ENCODE measurements around the gene KCNJ6.
"Not testable (repeated sequence)": the region's sequence is repeated elsewhere in the genome, so short reads cannot be mapped to it uniquely, and the experiment has no call there.

KCNJ6 gene

DNA sequence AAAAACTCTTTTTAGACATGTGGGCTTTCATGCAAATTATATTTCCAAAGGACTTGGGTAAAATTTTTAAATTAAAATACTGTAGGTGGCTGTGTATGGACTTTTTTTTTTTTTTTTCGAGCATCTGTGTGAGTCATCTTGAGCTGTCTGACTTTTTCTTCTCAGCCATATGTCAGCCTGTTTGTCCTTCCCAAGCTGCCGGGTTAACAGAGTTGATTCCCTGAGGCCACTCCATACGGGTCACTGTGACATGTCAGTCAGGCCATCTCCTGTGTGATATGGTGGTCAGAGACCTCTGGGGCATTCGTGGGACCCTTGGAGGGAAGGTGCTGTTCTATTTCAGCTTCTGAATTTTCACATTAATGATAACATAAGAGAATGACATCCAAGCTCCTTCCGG lies 148.3 kb downstream of the KCNJ6 start:
- no peak for DNase-seq

DNA sequence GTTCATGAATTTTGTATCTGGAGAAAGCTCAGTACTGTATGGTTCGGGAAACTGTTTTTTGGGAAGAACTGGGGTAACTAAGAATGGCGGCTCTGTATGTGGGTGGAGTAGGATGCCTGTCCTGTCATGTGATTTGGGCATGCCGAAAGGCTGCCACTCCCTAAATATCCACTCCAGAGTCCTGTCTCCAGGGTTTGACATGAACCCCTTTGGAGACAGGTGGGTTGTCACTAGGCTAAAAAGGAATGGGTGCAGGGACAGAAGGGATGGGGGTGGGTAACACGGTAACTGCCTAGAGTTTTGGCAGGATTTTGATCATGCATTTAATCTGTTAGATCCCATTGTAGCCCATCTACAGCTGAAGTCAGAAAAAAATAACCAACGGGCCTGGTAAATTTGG lies 150.1 kb downstream of the KCNJ6 start:
- no peak for DNase-seq

DNA sequence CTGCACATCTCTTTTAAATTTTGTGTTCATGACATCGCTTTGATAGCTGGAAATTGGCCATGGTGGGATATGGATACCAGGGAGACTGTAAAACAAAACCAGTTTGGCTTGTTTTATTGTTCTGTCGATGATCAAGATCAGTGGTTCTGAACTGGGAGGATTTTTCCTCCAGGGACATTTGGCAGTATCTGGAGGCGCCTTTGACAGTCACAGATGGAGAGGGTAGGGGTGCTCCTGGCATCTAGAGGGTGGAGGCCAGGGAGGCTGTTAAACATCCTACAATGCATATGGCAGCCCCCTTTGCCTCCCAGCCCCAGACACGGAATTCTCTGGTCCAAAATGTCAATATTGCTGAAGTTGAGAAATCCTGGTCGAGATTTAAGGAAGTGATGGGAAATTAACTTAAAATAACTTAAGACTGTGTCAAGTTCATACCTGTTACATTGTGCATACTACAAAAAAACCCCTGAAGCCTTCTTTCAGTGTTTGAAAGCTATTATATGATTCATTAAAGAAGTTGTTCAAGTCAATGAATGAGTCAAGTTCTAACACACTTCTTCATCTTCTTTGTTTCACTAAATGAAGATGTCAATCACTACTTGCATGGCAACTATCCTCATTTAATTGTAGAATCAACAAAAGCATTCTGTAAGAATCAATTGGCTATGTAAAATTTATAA lies 150.9 kb downstream of the KCNJ6 start:
- no peak for DNase-seq

GRCh38 chr21:37764691-37765090 lies 151.6 kb downstream of the KCNJ6 start:
- DNase-seq, result no peak

- DNase-seq, result no peak
Measured at GRCh38 chr21:37763298-37763697, 153.0 kb downstream of the KCNJ6 start.

- no peak for DNase-seq
Measured at GRCh38 chr21:37762606-37763005, 153.7 kb downstream of the KCNJ6 start.

DNA sequence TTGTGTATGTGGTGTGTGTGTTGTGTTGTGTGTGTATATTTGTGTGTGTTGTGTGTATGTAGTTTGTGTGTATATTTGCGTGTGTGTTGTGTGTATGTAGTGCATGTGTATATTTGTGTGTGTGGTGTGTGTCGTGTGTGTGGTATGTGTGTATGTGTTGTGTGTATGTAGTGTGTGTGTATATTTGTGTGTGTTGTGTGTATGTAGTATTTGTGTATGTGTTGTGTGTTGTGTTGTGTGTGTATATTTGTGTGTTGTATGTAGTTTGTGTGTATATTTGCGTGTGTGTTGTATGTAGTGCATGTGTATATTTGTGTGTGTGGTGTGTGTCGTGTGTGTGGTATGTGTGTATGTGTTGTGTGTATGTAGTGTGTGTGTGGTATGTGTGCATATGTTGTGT lies 154.9 kb downstream of the KCNJ6 start:
- DNase-seq, result not testable (repeated sequence)

DNA sequence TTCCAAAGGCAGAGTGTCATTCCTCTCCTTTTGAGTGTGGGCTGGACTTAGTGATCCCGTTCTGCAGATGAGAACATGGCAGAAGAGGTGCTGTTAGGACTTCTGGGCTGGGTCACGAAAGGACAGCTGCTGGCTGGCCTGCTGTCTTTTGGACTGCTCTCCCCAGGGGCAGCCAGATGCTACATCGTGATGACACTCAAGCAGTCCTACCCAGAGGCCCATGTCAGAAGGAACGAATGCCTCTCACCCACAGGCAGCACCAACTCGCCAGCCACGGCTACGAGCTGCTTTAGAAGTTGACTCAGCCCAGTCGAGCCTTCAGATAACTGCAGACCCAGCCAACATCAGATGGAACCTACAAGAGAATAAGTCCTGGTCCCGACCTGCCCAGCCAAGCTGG lies 156.5 kb downstream of the KCNJ6 start:
- DNase-seq, result no peak

GRCh38 chr21:37758982-37759381 lies 157.3 kb downstream of the KCNJ6 start:
- no peak for DNase-seq

DNA sequence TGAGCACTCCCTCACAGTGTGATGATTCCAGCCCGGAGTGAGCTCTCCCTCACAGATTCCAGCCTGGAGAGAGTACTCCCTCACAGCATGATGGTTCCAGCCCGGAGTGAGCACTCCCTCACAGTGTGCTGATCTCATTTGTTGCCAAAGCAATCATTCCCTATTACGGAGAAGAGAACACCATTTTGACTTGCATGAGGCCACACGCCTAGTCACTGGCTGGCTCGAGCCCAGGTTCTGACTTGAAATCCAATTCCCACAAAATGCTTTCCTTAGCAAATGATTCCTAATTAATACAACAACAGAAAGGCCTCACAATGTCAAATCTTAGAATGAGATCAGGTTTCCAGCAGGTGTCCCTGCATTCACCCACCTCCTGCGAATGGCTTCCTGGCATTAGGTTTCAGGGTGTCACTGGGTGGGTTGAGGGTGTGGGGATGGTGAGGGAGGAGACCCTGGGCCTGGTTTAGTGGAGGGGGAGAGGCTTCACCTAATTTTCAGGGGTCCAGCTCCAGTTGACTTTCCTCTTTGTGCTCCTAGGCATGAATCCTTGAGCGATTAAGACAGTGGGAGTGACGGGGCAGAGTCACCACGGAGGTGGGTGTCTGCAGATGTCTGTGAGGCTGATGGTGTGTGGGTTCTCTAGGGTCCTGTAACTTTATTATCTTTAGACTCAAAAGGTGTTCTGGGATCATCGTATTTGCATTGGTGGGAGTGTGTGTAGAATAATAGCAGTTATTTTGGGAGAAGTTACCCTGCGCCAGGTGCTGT lies 158.5 kb downstream of the KCNJ6 start:
- DNase-seq, result no peak

- DNase-seq, result no peak
Measured at GRCh38 chr21:37753122-37753599, 163.1 kb downstream of the KCNJ6 start.

DNA sequence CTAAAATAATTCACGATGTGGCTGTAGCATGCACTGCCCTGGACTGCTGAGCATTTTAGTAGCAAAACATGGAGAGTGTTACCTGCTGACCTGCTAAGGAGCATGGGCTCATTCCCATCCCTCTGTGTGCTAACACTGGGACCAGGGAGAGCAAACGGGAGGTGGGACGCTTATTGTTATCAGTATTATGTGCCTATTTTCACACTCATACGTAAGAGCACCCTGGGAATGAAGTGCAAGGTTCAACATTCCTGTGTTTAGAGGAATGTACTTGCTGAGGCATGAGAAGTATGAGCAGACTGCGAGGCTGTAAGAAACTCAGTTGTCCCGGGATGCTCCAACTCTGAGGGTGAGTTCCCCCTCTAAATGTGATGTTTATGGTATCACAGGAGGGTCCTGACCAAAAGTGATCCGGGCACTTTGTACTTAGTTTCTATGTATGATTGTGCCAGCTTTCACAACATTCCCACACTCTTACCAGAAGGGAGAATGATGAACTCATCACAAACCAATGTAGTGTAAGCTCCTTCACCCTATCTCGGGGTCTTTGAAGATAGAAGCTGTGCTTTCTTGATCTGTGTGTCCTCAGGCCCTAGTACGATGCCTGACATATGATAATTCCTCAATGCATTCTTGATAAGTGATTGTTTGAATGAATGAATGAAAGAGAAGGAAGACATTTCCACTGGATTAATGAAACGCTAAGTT lies 164.8 kb downstream of the KCNJ6 start:
- DNase-seq, result no peak

- no peak for DNase-seq
Measured at GRCh38 chr21:37749132-37749531, 167.1 kb downstream of the KCNJ6 start.

DNA sequence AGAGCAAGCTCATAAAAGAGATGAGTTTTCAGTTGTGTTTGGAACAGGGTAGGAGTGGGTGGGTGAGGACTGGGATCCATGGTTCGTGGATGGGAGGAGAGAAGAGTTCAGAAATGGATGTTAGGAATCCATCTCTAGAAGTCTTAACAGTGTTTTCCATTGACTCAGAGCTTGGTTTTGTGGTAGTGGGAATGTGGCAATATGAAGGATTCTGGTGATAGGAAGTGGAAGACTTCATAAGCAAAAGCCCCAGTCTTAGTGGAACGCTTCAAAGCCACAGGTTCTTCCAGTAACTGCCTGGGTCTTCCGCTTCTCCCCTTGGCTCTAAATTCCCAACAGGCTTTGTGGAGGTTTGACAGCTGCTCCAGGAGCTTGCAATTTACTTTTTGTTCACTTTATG lies 167.9 kb downstream of the KCNJ6 start:
- DNase-seq, result no peak

- no peak for DNase-seq
Measured at GRCh38 chr21:37746849-37747248, 169.4 kb downstream of the KCNJ6 start.

GRCh38 chr21:37744551-37744950 lies 171.7 kb downstream of the KCNJ6 start:
- DNase-seq, result no peak

- no peak for DNase-seq
Measured at GRCh38 chr21:37742532-37742931, 173.7 kb downstream of the KCNJ6 start.

DNA sequence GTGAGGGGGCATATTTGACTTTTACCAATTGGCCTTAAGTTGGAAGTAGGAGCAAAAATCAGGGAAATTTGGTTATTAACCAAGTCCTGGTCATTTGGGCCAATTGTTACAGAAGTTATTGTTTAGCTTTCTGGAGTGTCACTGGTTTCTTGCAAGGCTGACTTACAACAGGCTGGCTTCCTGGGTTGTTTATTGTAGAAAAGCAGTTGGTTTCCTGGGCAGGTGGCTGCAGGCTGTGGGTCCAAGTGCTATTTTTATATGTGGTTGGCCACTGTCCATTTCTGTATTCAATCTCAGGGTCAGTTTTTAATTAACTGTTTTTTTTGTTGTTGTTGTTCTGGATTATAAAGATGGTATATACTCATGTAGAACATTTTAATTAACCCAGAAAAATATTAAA lies 174.1 kb downstream of the KCNJ6 start:
- DNase-seq, result no peak

- no peak for DNase-seq
Measured at GRCh38 chr21:37737996-37738395, 178.3 kb downstream of the KCNJ6 start.

DNA sequence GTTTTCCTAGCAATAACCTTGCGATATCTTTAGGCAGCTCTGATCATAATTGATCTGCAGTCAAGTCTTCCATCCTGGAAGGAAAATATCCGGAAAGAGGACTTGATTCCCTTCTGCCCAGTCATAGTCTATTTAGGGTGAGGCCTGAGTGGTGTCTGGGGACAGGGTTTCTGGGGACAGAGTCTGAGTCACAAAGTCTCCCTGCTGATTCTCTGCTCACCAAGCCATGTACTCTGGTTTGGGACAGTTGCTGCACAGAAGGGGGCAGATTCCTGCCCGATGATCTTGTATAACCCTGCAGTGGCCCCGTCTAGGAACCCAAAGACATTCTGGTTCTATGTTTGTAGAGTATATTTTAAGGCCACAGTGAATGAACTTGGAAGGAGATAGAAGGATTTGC lies 178.8 kb downstream of the KCNJ6 start:
- DNase-seq, result no peak

GRCh38 chr21:37734846-37735245 lies 181.4 kb downstream of the KCNJ6 start:
- no peak for DNase-seq

- no peak for DNase-seq
Measured at GRCh38 chr21:37732927-37733326, 183.3 kb downstream of the KCNJ6 start.

DNA sequence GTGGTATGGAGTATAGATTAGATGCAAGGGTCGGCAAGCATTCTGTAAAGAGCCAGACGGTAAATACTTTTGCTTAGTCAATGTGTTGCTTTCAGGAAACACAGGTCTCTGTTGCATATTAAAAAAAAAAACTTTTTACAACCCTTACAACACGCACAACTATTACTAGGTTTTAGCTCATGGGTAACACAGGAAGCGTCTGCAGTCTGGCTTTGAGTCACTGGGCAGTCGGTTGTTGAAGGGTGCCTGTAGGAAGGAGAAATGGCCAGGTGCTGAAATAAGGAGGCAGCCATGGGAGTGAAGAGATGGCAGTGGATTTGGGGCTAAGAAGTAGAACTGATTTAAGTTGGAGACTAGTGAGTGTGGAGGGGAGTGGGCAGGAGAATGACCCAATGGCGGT lies 192.1 kb downstream of the KCNJ6 start:
- DNase-seq, result no peak

DNA sequence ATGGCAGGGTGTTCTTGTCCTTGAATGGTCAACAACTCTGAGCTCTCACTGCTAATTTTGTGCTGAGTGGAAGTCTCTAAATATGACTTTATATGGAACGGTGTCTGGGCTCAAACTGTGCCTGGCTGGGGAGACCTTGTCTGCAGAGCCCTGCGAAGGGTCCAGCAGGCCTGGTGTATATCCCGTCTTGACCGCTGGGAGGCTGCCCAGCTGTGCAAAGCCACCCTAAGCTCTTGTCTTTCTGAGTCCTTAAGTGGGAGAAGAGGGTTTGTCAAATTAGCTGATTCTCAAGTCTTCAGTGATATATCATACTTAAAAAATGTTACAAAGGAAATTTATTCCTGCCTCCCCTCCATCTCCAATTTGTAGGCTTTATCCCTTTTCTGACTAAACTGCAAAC lies 198.7 kb downstream of the KCNJ6 start:
- DNase-seq, result no peak

All from amniotic stem cell (primary cell).